Measurements from ENCODE around the gene PIP5K1C. TPM values are rescaled to one million over a fixed set of nuclear protein-coding genes. Genes with fewer than 3 reads are reported as not detected.
A peak's percentile ranks its signal among the peaks of the same experiment; 100 is the strongest.

PIP5K1C gene
- total and polyA plus RNA-seq, 9 of the 15 experiments (the other 6 are each of a cell fraction or from before 2014, with no cell fraction given) = 0.38 to 22.1 (median 4.1) TPM

DNA sequence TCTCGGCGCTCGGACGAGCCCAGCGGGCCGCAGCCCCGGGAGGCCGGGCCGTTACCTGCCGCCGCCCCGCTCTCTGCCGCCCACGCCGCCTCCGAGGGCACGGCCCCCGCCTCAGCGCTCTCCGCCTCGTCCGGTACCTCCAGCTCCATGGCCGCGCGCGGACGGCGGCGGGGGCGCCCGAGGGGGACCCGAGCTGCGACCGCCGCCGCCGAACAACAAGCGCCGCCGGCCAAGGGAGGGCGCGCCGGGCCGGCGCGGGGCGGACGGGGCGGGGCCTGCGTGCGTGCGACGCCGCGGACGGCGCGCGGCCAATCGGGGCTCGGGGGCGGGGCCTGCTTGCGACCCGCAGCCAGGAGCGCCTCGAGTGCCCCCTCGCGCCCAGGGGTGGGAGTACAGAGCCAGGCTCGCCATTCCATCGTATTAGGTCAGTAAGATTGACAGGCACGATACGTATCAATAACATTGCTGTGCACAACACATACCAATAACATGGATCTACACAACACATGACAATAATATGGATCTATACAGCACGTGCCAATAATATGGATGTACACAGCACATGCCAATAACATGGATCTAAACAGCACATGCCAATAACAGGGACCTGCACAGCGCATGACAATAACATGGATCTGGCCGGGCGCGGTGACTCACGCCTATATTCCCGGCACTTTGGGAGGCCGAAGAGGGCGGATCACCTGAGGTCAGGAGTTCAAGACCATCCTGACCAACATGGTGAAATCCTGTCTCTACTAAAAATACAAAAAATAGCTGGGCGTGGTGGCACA lies at the start of gene PIP5K1C (continued):
- TF ChIP-seq, protein P1, sequence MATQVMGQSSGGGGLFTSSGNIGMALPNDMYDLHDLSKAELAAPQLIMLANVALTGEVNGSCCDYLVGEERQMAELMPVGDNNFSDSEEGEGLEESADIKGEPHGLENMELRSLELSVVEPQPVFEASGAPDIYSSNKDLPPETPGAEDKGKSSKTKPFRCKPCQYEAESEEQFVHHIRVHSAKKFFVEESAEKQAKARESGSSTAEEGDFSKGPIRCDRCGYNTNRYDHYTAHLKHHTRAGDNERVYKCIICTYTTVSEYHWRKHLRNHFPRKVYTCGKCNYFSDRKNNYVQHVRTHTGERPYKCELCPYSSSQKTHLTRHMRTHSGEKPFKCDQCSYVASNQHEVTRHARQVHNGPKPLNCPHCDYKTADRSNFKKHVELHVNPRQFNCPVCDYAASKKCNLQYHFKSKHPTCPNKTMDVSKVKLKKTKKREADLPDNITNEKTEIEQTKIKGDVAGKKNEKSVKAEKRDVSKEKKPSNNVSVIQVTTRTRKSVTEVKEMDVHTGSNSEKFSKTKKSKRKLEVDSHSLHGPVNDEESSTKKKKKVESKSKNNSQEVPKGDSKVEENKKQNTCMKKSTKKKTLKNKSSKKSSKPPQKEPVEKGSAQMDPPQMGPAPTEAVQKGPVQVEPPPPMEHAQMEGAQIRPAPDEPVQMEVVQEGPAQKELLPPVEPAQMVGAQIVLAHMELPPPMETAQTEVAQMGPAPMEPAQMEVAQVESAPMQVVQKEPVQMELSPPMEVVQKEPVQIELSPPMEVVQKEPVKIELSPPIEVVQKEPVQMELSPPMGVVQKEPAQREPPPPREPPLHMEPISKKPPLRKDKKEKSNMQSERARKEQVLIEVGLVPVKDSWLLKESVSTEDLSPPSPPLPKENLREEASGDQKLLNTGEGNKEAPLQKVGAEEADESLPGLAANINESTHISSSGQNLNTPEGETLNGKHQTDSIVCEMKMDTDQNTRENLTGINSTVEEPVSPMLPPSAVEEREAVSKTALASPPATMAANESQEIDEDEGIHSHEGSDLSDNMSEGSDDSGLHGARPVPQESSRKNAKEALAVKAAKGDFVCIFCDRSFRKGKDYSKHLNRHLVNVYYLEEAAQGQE (IDR thresholded peaks at IDR 0.05; ENCODE audit: borderline replicate concordance) = peak; percentile 73
- TF ChIP-seq, protein P1 (CRISPR knock-in tag; IDR thresholded peaks at IDR 0.05; ENCODE audit: low read depth) = no peak
- TF ChIP-seq GATA2 (CRISPR knock-in tag; IDR thresholded peaks at IDR 0.05) = peak; percentile 45
- no peak for TF ChIP-seq BDP1 (IDR thresholded peaks at IDR 0.05; ENCODE audit: insufficient read depth, insufficient read length)
- peak; percentile 20; the same call in 1 of the 2 replicates for TF ChIP-seq L3MBTL2 (IDR thresholded peaks at IDR 0.05)
- TF ChIP-seq FOXK2 (conservative IDR thresholded peaks at IDR 0.05 in 1 of 2, IDR thresholded peaks at IDR 0.05 in 1 of 2; ENCODE audit: low read depth in 2 of 2) = peak; percentile 61 to 66; a peak in 3 of 4 replicates
- TF ChIP-seq PATZ1 (CRISPR knock-in tag; IDR thresholded peaks at IDR 0.05; ENCODE audit: borderline replicate concordance) = no peak
- peak; percentile 80 to 92 for TF ChIP-seq RAD21 (CRISPR knock-in tag; conservative IDR thresholded peaks at IDR 0.05 in 1 of 2, IDR thresholded peaks at IDR 0.05 in 1 of 2)
- TF ChIP-seq YY1 (IDR thresholded peaks at IDR 0.05; ENCODE audit: borderline replicate concordance in 1 of 3, control insufficient read depth in 1 of 3, extremely low read depth in 1 of 3, insufficient read depth in 3 of 3, insufficient read length in 1 of 3, insufficient replicate concordance in 2 of 3, low read depth in 1 of 3, low read length in 2 of 3) = peak in 1 of 3 experiments; percentile 63
- no peak for TF ChIP-seq ZNF384 (IDR thresholded peaks at IDR 0.05; ENCODE audit: low read depth, low read length)
- TF ChIP-seq HCFC1 (IDR thresholded peaks at IDR 0.05; ENCODE audit: low read depth, low read length) = no peak
- peak; percentile 86 for TF ChIP-seq NFYB (IDR thresholded peaks at IDR 0.05; ENCODE audit: extremely low read depth, insufficient read length)
- TF ChIP-seq SMARCB1 (IDR thresholded peaks at IDR 0.05; ENCODE audit: insufficient read length, low read depth) = no peak
